Progenitor cell of endocrine pancreas (in vitro differentiated cells): Measurements from ENCODE around the gene KCNE4. TPM values are rescaled to one million over a fixed set of nuclear protein-coding genes. Genes with fewer than 3 reads are reported as not detected.

Experiments
- DNase-seq: peaks from one replicate; pipeline ENCODE4 v3.0.0; 2021; ENCODE audit warnings: low spot score; ENCODE audit not compliant: unreplicated experiment
- H3K27ac Mint-ChIP-seq: 2 replicates; pipeline ENCODE4 v1.8.0; 2021; ENCODE audit warnings: mild to moderate bottlenecking, moderate library complexity, mixed read lengths
- H3K27me3 Mint-ChIP-seq: 2 replicates; pipeline ENCODE4 v1.8.0; 2021; ENCODE audit warnings: mixed read lengths
- H3K36me3 Mint-ChIP-seq: 2 replicates; pipeline ENCODE4 v1.8.0; 2022; ENCODE audit warnings: mixed read lengths; ENCODE audit not compliant: insufficient read depth
- H3K4me1 Mint-ChIP-seq: 2 replicates; pipeline ENCODE4 v1.8.0; 2021; ENCODE audit warnings: low read depth, mixed read lengths
- H3K4me3 Mint-ChIP-seq: 2 replicates; pipeline ENCODE4 v1.8.0; 2021; ENCODE audit warnings: low read depth, mild to moderate bottlenecking, moderate library complexity, mixed read lengths
- H3K9me3 Mint-ChIP-seq: 2 replicates; pipeline ENCODE4 v1.8.0; 2021; ENCODE audit warnings: low read depth, mixed read lengths
- CTCF ChIP-seq: fragments of 200-600 bp; sonication (generic); IDR thresholded peaks from one replicate; pipeline ENCODE4 v1.5.0; 2021; ENCODE audit warnings: antibody characterized with exemption, mild to moderate bottlenecking; ENCODE audit not compliant: unreplicated experiment
- total RNA-seq: library from RNA; stranded (reverse); gene quantifications from 2 replicates; pipeline ENCODE4 v1.2.1, GENCODE V29; 2021

KCNE4 gene
- total RNA-seq, 1 donor from 2014 or later: 0.72 TPM

GRCh38 chr2:223020971-223021675, 30.9 kb upstream of the KCNE4 start:
- Mint-ChIP-seq H3K9me3 (peaks cover 10% of the 10 kb centered on the region), H3K4me1 (peaks cover 1% of the 10 kb centered on the region), H3K4me3 (no peak overlapping the region), H3K36me3 (no peaks in the 10 kb centered on the region), H3K27ac (no peak overlapping the region), H3K27me3 (peaks cover 3% of the 10 kb centered on the region)
- no peak for TF ChIP-seq CTCF
- no peak for DNase-seq

- Mint-ChIP-seq H3K9me3 (no peaks in the 10 kb centered on the region), H3K27me3 (no peaks in the 10 kb centered on the region), H3K27ac (peak overlapping the region; percentile 88), H3K4me1 (peaks cover 19% of the 10 kb centered on the region), H3K4me3 (no peak overlapping the region), H3K36me3 (no peaks in the 10 kb centered on the region)
- no peak for DNase-seq
- no peak for TF ChIP-seq CTCF
Measured at GRCh38 chr2:223026357-223027110, 25.5 kb upstream of the KCNE4 start.

GRCh38 chr2:223027442-223027841, 24.5 kb upstream of the KCNE4 start:
- Mint-ChIP-seq H3K9me3 (peaks cover 9% of the 10 kb centered on the region), H3K36me3 (peaks cover 2% of the 10 kb centered on the region), H3K27me3 (no peaks in the 10 kb centered on the region), H3K4me3 (no peak overlapping the region), H3K4me1 (peaks cover 19% of the 10 kb centered on the region), H3K27ac (no peak overlapping the region)
- TF ChIP-seq CTCF: no peak
- no peak for DNase-seq

GRCh38 chr2:223029287-223029686, 22.7 kb upstream of the KCNE4 start:
- H3K4me3 Mint-ChIP-seq: no peak overlapping the region
- no peaks in the 10 kb centered on the region for H3K27me3 Mint-ChIP-seq
- H3K27ac Mint-ChIP-seq: no peak overlapping the region
- DNase-seq: no peak
- peaks cover 19% of the 10 kb centered on the region for H3K4me1 Mint-ChIP-seq
- TF ChIP-seq CTCF: no peak
- peaks cover 2% of the 10 kb centered on the region for H3K36me3 Mint-ChIP-seq
- H3K9me3 Mint-ChIP-seq: peaks cover 12% of the 10 kb centered on the region

- Mint-ChIP-seq H3K27ac (no peak overlapping the region), H3K4me1 (peaks cover 17% of the 10 kb centered on the region), H3K27me3 (no peaks in the 10 kb centered on the region), H3K36me3 (peaks cover 2% of the 10 kb centered on the region), H3K9me3 (peaks cover 12% of the 10 kb centered on the region), H3K4me3 (no peak overlapping the region)
- no peak for TF ChIP-seq CTCF
- DNase-seq: no peak
Measured at GRCh38 chr2:223032187-223033142, 19.5 kb upstream of the KCNE4 start.
